BLaER1 (cell line): ENCODE data around the gene RNF41.
A peak's percentile ranks its signal among the peaks of the same experiment; 100 is the strongest.

Experiments used
- H3K27ac ChIP-seq: shearing (Covaris generic); formaldehyde crosslinking; 2 replicates; pipeline ENCODE4 v1.8.1; 2022
- H3K27me3 ChIP-seq: shearing (Covaris generic); formaldehyde crosslinking; 2 replicates; pipeline ENCODE4 v1.8.1; 2022
- H3K36me3 ChIP-seq: shearing (Covaris generic); formaldehyde crosslinking; 2 replicates; pipeline ENCODE4 v1.8.1; 2022
- H3K4me1 ChIP-seq: shearing (Covaris generic); formaldehyde crosslinking; 2 replicates; pipeline ENCODE4 v1.8.1; 2022
- H3K4me2 ChIP-seq: shearing (Covaris generic); formaldehyde crosslinking; 2 replicates; pipeline ENCODE4 v1.8.1; 2022
- H3K4me3 ChIP-seq: shearing (Covaris generic); formaldehyde crosslinking; 2 replicates; pipeline ENCODE4 v1.8.1; 2022
- H3K9ac ChIP-seq: shearing (Covaris generic); formaldehyde crosslinking; 2 replicates; pipeline ENCODE4 v1.8.1; 2022
- H3K9me3 ChIP-seq: shearing (Covaris generic); formaldehyde crosslinking; 2 replicates; pipeline ENCODE4 v1.8.1; 2022
- H4K20me1 ChIP-seq: shearing (Covaris generic); formaldehyde crosslinking; 2 replicates; pipeline ENCODE4 v1.8.1; 2022
- Cebpa-rat ChIP-seq: shearing (Covaris generic); IDR thresholded peaks from 2 replicates; pipeline ENCODE4 v1.8.1; 2022

RNF41 gene

GRCh38 chr12:56258820-56259183 is 37.1 kb upstream of the RNF41 start:
- Histone ChIP-seq H3K9me3 (no peaks in the 10 kb centered on the region), H3K9ac (peak overlapping the region; percentile 92), H3K4me1 (peaks cover 22% of the 10 kb centered on the region), H3K4me2 (peak overlapping the region; percentile 90), H3K27ac (peak overlapping the region; percentile 86), H3K27me3 (no peaks in the 10 kb centered on the region), H4K20me1 (peaks cover 23% of the 10 kb centered on the region), H3K36me3 (peaks cover 31% of the 10 kb centered on the region), H3K4me3 (peak overlapping the region; percentile 86)
- no peak for TF ChIP-seq Cebpa-rat

DNA sequence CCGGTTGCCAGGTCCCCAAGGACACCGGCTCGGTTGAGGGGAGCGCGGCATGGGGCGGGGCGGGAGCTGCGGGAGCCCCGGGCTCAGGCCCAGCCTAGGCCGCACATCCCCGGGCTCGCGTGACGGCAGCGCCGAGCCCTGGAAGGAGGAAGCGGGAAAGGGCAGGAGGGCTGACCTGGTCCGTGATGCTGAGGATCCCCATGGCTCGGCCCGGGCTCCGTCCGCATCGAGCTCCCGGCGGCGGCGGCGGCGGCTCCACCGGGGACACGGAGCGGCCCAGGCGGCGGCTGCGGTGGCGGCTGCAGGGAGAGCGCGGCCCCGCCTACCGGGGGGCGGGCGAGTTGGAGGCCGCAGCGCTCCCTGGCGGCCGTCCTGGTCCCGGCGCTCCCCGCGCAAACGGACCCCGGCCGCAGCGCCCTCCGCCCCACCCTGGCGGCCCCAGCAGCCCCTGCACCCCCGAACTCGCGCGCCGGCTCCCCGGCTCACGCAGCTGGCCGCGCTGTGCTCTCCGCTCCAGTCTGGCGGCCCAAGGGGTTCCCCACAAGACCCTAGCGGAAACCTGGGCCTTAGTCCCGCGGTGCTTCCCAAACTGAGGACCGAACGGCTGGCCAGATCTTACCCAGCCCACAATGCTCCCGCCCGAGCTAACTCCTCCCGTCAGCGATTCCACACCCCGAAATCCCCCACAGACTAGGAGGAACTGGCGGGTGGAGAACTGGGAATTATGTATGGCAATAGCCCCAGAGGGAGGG is 36.5 kb upstream of the RNF41 start, which contains the start of gene ANKRD52:
Gene ANKRD52, minus strand, starts transcription at position 317 of the 752 bp plus-strand sequence. Its CDS starts 115 bp downstream, at position 202.
- TF ChIP-seq Cebpa-rat, result no peak
- no peaks in the 10 kb centered on the region for H3K27me3 ChIP-seq
- peak within 1 kb of the TSS; percentile 86 for H3K27ac ChIP-seq
- H3K9ac ChIP-seq, result peak within 1 kb of the TSS; percentile 92
- peak within 1 kb of the TSS; percentile 90 for H3K4me2 ChIP-seq
- peaks cover 36% of the 10 kb centered on the region for H3K36me3 ChIP-seq
- peaks cover 23% of the 10 kb centered on the region for H4K20me1 ChIP-seq
- no peaks in the 10 kb centered on the region for H3K9me3 ChIP-seq
- peak within 1 kb of the TSS; percentile 86 for H3K4me3 ChIP-seq
- H3K4me1 ChIP-seq, result peaks cover 22% of the 10 kb centered on the region

DNA sequence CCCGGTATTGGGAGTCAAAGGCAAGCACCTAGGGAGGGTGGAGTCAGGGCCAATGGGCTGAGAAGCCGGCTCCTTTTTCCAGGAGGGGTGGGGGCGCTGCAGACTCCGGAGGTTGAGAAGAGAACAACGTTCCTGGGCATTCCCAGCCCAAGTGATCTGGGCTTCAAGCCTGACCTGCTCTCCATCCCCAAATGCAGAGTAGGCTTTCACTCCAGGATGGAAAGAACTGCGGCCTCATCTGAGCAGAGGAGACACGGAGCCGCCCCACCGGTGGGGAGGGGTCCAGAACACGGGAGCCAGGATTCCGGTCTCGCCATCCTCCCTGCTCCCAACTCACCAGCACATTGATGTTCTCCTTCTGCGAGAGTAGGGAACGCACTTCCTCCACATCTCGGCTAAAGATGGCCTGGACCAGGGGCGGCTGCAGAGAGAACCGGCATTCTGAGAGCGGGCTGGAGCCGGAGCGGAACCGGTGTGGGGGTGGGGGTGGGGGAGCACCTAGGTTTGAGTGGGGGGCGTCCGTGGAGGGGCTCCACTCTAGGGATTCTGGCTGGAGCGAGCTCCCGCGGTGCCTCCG is 35.9 kb upstream of the RNF41 start:
- Histone ChIP-seq H3K4me1 (peaks cover 22% of the 10 kb centered on the region), H3K9ac (peak overlapping the region; percentile 92), H3K27ac (peak overlapping the region; percentile 86), H3K4me2 (peak overlapping the region; percentile 90), H3K27me3 (no peaks in the 10 kb centered on the region), H3K4me3 (peak overlapping the region; percentile 86), H3K9me3 (no peaks in the 10 kb centered on the region), H3K36me3 (peaks cover 43% of the 10 kb centered on the region), H4K20me1 (peaks cover 23% of the 10 kb centered on the region)
- no peak for TF ChIP-seq Cebpa-rat

DNA sequence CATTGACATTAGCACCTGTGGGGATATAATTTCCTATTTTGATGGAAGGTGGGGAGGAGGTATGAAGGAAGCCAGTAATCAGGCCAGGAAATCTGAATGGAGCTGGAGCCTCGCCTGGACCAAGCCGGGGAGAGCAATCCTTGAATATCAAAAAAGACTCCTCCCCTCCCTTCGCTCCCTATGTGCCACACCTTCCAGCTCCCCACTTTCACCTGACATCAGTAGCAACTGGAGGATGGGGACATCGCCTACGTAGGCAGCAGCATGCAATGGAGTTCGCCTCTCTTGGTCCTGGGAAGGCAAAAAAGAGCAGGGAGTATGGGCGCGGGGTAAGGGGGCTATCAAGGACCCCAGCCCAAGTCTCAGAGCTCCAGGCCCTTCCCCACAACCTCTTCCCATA is 35.3 kb upstream of the RNF41 start:
- Histone ChIP-seq H3K27me3 (no peaks in the 10 kb centered on the region), H3K4me3 (peak overlapping the region; percentile 86), H3K9ac (peak overlapping the region; percentile 92), H3K4me2 (peak overlapping the region; percentile 90), H3K9me3 (no peaks in the 10 kb centered on the region), H3K4me1 (peaks cover 22% of the 10 kb centered on the region), H3K27ac (peak overlapping the region; percentile 86; the same call in 1 of the 2 replicates), H4K20me1 (peaks cover 23% of the 10 kb centered on the region), H3K36me3 (peaks cover 48% of the 10 kb centered on the region)
- TF ChIP-seq Cebpa-rat, result no peak

DNA sequence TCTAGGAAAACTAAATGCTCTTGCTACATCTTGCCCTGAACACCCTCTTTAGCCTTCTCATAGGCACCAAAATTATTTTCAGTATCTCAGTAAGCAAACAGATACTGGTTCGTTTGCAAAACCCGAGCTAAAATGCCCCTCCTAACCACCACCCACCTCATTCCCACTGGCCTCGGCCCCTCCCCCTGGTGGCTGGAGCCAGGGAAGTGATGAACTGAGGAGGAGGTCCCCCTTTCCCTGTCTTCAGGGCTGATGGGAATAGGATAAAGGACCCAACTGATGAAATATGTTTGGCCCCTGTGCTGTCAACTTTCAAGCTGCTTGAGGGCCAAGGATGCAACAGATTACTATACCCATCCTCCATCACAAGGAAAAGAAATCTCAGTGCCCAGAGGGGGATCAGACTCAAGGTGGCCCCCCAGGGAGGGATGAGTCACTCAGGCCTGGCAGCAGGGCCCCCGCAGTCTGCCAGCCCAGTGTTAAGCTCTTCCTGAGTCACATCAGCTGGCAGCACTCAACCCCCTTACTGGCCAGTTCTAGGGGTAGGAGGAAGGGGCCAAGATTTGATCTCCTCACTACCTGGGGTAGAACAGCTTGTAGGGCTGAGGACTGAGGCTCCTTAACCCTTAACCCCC is 34.7 kb upstream of the RNF41 start:
- Histone ChIP-seq H3K27me3 (no peaks in the 10 kb centered on the region), H3K4me1 (peaks cover 22% of the 10 kb centered on the region), H4K20me1 (peaks cover 23% of the 10 kb centered on the region), H3K4me2 (peak overlapping the region; percentile 90), H3K4me3 (peak overlapping the region; percentile 86; the same call in 1 of the 2 replicates), H3K9me3 (no peaks in the 10 kb centered on the region), H3K9ac (peak overlapping the region; percentile 92), H3K27ac (no peak overlapping the region), H3K36me3 (peaks cover 54% of the 10 kb centered on the region)
- TF ChIP-seq Cebpa-rat, result no peak

GRCh38 chr12:56255671-56256070 is 33.9 kb upstream of the RNF41 start:
- H3K36me3 ChIP-seq, result peaks cover 61% of the 10 kb centered on the region
- peaks cover 23% of the 10 kb centered on the region for H4K20me1 ChIP-seq
- peak overlapping the region; percentile 31; the same call in 1 of the 2 replicates for H3K9ac ChIP-seq
- TF ChIP-seq Cebpa-rat, result no peak
- no peak overlapping the region for H3K27ac ChIP-seq
- H3K27me3 ChIP-seq, result no peaks in the 10 kb centered on the region
- H3K9me3 ChIP-seq, result no peaks in the 10 kb centered on the region
- H3K4me2 ChIP-seq, result no peak overlapping the region
- H3K4me1 ChIP-seq, result peaks cover 22% of the 10 kb centered on the region
- no peak overlapping the region for H3K4me3 ChIP-seq

DNA sequence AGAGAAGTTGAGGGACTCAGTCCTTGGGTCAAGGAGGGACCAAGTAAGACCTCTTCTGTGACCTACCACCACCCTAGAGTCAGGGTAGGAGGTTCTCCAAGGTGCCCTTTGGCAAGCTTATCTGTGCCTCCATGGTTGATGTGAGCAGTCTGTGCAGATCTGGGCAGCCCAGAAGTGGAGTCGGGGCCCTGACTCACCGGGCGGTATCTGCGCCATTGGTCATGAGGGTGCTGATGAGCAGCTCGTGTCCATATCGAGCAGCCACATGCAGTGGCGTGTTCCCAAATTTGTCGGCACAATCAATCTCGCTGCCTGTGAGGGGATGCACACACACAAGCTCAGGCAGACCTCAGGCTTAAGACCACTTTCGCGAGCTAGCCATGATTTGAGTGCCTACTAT is 31.4 kb upstream of the RNF41 start:
- Histone ChIP-seq H3K4me2 (no peak overlapping the region), H3K9me3 (no peaks in the 10 kb centered on the region), H3K27ac (no peak overlapping the region), H3K27me3 (no peaks in the 10 kb centered on the region), H4K20me1 (peaks cover 27% of the 10 kb centered on the region), H3K9ac (no peak overlapping the region), H3K4me3 (no peak overlapping the region), H3K36me3 (peaks cover 86% of the 10 kb centered on the region), H3K4me1 (peaks cover 15% of the 10 kb centered on the region)
- no peak for TF ChIP-seq Cebpa-rat

GRCh38 chr12:56252649-56253048 is 30.9 kb upstream of the RNF41 start:
- Histone ChIP-seq H3K27ac (no peak overlapping the region), H3K9ac (no peak overlapping the region), H4K20me1 (peaks cover 26% of the 10 kb centered on the region), H3K27me3 (no peaks in the 10 kb centered on the region), H3K9me3 (no peaks in the 10 kb centered on the region), H3K4me2 (no peak overlapping the region), H3K4me1 (peaks cover 15% of the 10 kb centered on the region), H3K36me3 (peaks cover 90% of the 10 kb centered on the region), H3K4me3 (no peak overlapping the region)
- no peak for TF ChIP-seq Cebpa-rat

DNA sequence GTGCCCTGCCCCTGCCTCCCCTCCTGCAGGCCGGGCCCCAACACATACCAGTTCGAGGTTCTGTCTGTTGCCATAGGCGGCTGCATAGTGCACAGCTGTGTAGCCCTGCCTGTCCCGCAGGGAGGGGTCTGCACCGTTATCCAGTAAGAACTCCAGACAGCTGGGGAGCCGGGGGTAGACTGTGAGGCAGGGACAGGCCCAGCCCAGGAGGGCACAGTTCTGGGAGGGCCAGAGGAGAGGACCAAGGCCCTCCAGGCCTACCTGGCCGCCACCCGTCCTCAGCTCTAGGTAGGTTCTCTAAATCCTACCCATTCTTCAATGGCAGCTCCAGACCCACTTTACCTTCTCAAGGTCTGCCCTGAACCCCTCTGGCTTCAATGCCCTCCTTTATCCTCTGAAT is 27.0 kb upstream of the RNF41 start:
- no peak overlapping the region for H3K4me3 ChIP-seq
- no peak overlapping the region for H3K9ac ChIP-seq
- no peak overlapping the region for H3K4me2 ChIP-seq
- no peak for TF ChIP-seq Cebpa-rat
- peaks cover 98% of the 10 kb centered on the region for H3K36me3 ChIP-seq
- no peak overlapping the region for H3K27ac ChIP-seq
- H3K27me3 ChIP-seq, result no peaks in the 10 kb centered on the region
- no peaks in the 10 kb centered on the region for H3K4me1 ChIP-seq
- peaks cover 6% of the 10 kb centered on the region; the same call in 1 of the 2 replicates for H4K20me1 ChIP-seq
- H3K9me3 ChIP-seq, result no peaks in the 10 kb centered on the region

GRCh38 chr12:56247923-56248322 is 26.2 kb upstream of the RNF41 start:
- Histone ChIP-seq H3K4me3 (no peak overlapping the region), H3K36me3 (peaks cover 98% of the 10 kb centered on the region)

More at GRCh38 chr12:56247923-56248322, 26.2 kb upstream of the RNF41 start:
- no peaks in the 10 kb centered on the region for H3K27me3 ChIP-seq
- no peak overlapping the region for H3K4me2 ChIP-seq
- H3K27ac ChIP-seq, result no peak overlapping the region
- no peak for TF ChIP-seq Cebpa-rat
- H3K4me1 ChIP-seq, result no peaks in the 10 kb centered on the region
- H3K9ac ChIP-seq, result no peak overlapping the region
- H4K20me1 ChIP-seq, result peaks cover 13% of the 10 kb centered on the region
- no peaks in the 10 kb centered on the region for H3K9me3 ChIP-seq
